Measurements from ENCODE around the gene SLC25A18. TPM values are rescaled to one million over a fixed set of nuclear protein-coding genes. Genes with fewer than 3 reads are reported as not detected.

Gene SLC25A18
- total RNA-seq, 5 donors from 2014 or later (not counting 1 experiment from before 2014, with no cell fraction given) = not detected

DNA sequence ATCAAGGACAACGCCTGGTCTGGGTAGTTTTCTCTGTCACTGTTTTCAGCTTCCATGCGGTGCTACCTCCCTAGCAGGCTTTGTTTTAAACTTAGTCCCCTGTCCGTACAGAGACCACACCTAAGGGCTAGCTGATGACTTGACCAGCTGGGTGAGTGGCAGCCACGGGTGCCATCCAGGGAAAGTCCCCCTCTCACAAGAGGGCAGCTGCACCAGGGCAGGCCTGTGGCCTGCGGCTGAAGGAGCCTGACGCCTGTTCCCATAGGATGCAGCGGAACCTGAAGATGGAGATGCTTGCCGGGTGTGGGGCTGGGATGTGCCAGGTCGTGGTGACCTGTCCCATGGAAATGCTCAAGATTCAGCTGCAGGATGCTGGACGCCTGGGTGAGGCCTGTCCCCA is 19.9 kb downstream of the SLC25A18 start:
- no peaks in the 10 kb centered on the region for H3K4me1 ChIP-seq (ENCODE audit: control insufficient read depth in 1 of 2, extremely low read depth in 1 of 2, insufficient read depth in 2 of 2, low read length in 2 of 2)
- DNase-seq = no peak
- no peaks in the 10 kb centered on the region for H3K4me1 Mint-ChIP-seq
- H3K4me3 Mint-ChIP-seq = no peak overlapping the region
- no peaks in the 10 kb centered on the region for H3K27me3 Mint-ChIP-seq
- ChIA-PET CTCF (no interaction called here), POLR2A (no interaction called here)
- H3K9me3 Mint-ChIP-seq = no peaks in the 10 kb centered on the region
- H3K36me3 Mint-ChIP-seq = no peaks in the 10 kb centered on the region
- H3K27ac ChIP-seq (ENCODE audit: low read length) = no peak overlapping the region
- peaks cover 0 to 14% of the 10 kb centered on the region in 2 experiments for H3K27me3 ChIP-seq (replicated peaks in 1 of 2; ENCODE audit: control insufficient read depth in 2 of 2, extremely low read depth in 1 of 2, insufficient read depth in 2 of 2, low read length in 1 of 2)
- WGBS (ENCODE audit: insufficient coverage) = 90% methylated on average over 7 of the region's 10 CpGs
- ATAC-seq (replicated peaks in 1 of 4) = no peak
- H3K36me3 ChIP-seq (ENCODE audit: control insufficient read depth in 2 of 2, extremely low read depth in 1 of 2, insufficient read depth in 1 of 2, low read length in 1 of 2) = no peaks in the 10 kb centered on the region
- H3K9me3 ChIP-seq = no peaks in the 10 kb centered on the region
- H3K27ac Mint-ChIP-seq = no peak overlapping the region
- H3K4me3 ChIP-seq (ENCODE audit: control insufficient read depth in 1 of 2, extremely low read depth in 1 of 2, low read length in 1 of 2) = no peak overlapping the region

DNA sequence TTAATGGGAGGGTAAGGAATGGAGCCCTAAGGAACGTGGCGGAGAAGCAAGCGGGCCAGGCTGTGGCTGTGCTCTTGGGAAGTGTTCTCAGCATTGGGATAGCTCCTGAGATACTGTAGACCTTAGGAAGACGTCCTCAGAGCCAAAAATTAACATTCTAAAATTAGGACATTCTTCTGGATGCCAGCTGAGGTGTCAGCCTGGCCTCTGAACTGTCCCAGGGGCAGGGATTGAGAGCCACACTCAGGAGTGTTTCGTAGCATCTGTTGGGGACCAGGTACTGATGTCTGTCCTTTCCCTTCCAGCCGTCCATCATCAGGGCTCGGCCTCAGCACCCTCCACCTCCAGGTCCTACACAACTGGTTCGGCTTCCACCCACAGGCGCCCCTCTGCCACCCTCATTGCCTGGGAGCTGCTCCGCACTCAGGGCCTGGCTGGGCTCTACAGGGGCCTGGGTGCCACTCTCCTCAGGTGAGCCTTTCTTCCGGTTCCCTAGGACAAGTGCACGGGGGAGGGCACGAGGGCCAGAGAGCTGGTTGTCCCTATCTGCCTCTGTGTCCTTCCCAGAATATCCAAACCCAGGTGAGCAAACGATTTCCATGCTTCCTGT is 23.6 kb downstream of the SLC25A18 start:
- 86% methylated on average over 13 of the region's 14 CpGs for WGBS (ENCODE audit: insufficient coverage)
- Histone ChIP-seq H3K9me3 (no peaks in the 10 kb centered on the region), H3K4me1 (ENCODE audit: control insufficient read depth in 1 of 2, extremely low read depth in 1 of 2, insufficient read depth in 2 of 2, low read length in 2 of 2) (no peaks in the 10 kb centered on the region), H3K36me3 (ENCODE audit: control insufficient read depth in 2 of 2, extremely low read depth in 1 of 2, insufficient read depth in 1 of 2, low read length in 1 of 2) (peaks cover 2 to 11% of the 10 kb centered on the region in 2 donors), H3K27me3 (replicated peaks in 1 of 2; ENCODE audit: control insufficient read depth in 2 of 2, extremely low read depth in 1 of 2, insufficient read depth in 2 of 2, low read length in 1 of 2) (peaks cover 0 to 6% of the 10 kb centered on the region in 2 experiments), H3K27ac (ENCODE audit: low read length) (no peak overlapping the region), H3K4me3 (ENCODE audit: control insufficient read depth in 1 of 2, extremely low read depth in 1 of 2, low read length in 1 of 2) (no peak overlapping the region)
- ChIA-PET CTCF (interaction anchor here in 1 of 2 donors (0.6 kb wide), 1 partner anchor 41 kb away, joined by 3 read pairs; no protein-coding TSS in a partner anchor), POLR2A (no interaction called here)
- H3K4me1 Mint-ChIP-seq = no peaks in the 10 kb centered on the region
- H3K36me3 Mint-ChIP-seq = peaks cover 11% of the 10 kb centered on the region
- no peak for ATAC-seq (replicated peaks in 1 of 4)
- H3K27ac Mint-ChIP-seq = no peak overlapping the region
- H3K27me3 Mint-ChIP-seq = no peaks in the 10 kb centered on the region
- no peak overlapping the region for H3K4me3 Mint-ChIP-seq
- no peak for DNase-seq
- H3K9me3 Mint-ChIP-seq = no peaks in the 10 kb centered on the region

DNA sequence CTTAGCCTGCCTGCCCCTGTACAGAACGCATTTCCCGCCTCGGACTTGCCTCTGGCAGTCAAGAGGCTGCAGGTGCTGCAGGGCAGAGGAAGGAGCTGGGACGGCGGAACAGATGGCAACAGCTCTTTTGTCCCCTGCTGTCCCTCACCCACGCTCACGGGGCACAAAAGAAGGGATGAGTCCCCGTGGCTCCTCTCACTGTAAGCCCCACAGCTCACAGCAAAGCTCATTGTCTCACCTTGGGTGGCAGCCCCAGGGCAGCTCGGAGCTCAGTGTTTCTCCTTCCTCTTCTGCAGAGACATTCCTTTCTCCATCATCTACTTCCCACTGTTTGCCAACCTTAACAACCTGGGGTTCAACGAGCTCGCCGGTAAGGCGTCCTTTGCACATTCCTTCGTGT is 24.3 kb downstream of the SLC25A18 start:
- Mint-ChIP-seq H3K36me3 (peaks cover 17% of the 10 kb centered on the region), H3K9me3 (no peaks in the 10 kb centered on the region), H3K4me1 (no peaks in the 10 kb centered on the region), H3K4me3 (no peak overlapping the region), H3K27ac (no peak overlapping the region), H3K27me3 (no peaks in the 10 kb centered on the region)
- Histone ChIP-seq H3K36me3 (ENCODE audit: control insufficient read depth in 2 of 2, extremely low read depth in 1 of 2, insufficient read depth in 1 of 2, low read length in 1 of 2) (peaks cover 8 to 18% of the 10 kb centered on the region in 2 donors), H3K27me3 (replicated peaks in 1 of 2; ENCODE audit: control insufficient read depth in 2 of 2, extremely low read depth in 1 of 2, insufficient read depth in 2 of 2, low read length in 1 of 2) (peaks cover 0 to 3% of the 10 kb centered on the region in 2 experiments), H3K4me1 (ENCODE audit: control insufficient read depth in 1 of 2, extremely low read depth in 1 of 2, insufficient read depth in 2 of 2, low read length in 2 of 2) (no peaks in the 10 kb centered on the region), H3K4me3 (ENCODE audit: control insufficient read depth in 1 of 2, extremely low read depth in 1 of 2, low read length in 1 of 2) (no peak overlapping the region), H3K27ac (ENCODE audit: low read length) (no peak overlapping the region), H3K9me3 (no peaks in the 10 kb centered on the region)
- ChIA-PET CTCF (interaction anchor here in 1 of 2 donors (0.6 kb wide), 1 partner anchor 40 kb away, joined by 3 read pairs; no protein-coding TSS in a partner anchor), POLR2A (no interaction called here)
- ATAC-seq (replicated peaks in 1 of 4) = no peak
- no peak for DNase-seq
- 95% methylated on average over 9 of the region's 14 CpGs for WGBS (ENCODE audit: insufficient coverage)

DNA sequence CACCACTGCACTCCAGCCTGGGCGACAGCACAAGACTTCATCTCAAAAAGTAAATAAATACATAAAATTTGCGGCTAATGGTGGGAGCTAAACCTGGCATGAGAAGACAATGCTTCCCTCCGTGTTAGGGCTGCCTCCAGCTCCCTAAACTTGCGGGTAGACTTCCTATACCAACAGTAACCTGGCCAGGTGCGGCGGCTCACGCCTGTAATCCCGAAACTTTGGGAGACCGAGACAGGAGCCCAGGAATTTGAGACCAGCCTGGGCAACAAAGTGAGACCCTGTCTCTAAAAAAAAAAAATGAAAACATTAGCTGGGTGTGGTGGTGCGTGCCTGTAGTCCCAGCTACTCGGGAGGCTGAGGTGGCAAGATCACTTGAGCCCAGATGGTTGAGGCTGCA is 25.3 kb downstream of the SLC25A18 start:
- no peak overlapping the region for H3K27ac Mint-ChIP-seq
- no peaks in the 10 kb centered on the region for H3K4me1 ChIP-seq (ENCODE audit: control insufficient read depth in 1 of 2, extremely low read depth in 1 of 2, insufficient read depth in 2 of 2, low read length in 2 of 2)
- H3K27me3 ChIP-seq (replicated peaks in 1 of 2; ENCODE audit: control insufficient read depth in 2 of 2, extremely low read depth in 1 of 2, insufficient read depth in 2 of 2, low read length in 1 of 2) = no peaks in the 10 kb centered on the region
- H3K27ac ChIP-seq (ENCODE audit: low read length) = no peak overlapping the region
- no peaks in the 10 kb centered on the region for H3K4me1 Mint-ChIP-seq
- no peak for ATAC-seq (replicated peaks in 1 of 4)
- CTCF ChIA-PET = no interaction called here
- peaks cover 25% of the 10 kb centered on the region for H3K36me3 Mint-ChIP-seq
- H3K4me3 ChIP-seq (ENCODE audit: control insufficient read depth in 1 of 2, extremely low read depth in 1 of 2, low read length in 1 of 2) = no peak overlapping the region
- H3K36me3 ChIP-seq (ENCODE audit: control insufficient read depth in 2 of 2, extremely low read depth in 1 of 2, insufficient read depth in 1 of 2, low read length in 1 of 2) = peaks cover 11 to 25% of the 10 kb centered on the region in 2 donors
- WGBS (ENCODE audit: insufficient coverage) = 100% methylated on average over 4 of the region's 11 CpGs
- H3K9me3 Mint-ChIP-seq = no peaks in the 10 kb centered on the region
- H3K27me3 Mint-ChIP-seq = no peaks in the 10 kb centered on the region
- no peaks in the 10 kb centered on the region for H3K9me3 ChIP-seq
- DNase-seq = no peak
- POLR2A ChIA-PET = interaction anchor here in 1 of 2 donors (0.6 kb wide), 1 partner anchor 43 kb away, joined by 4 read pairs; no protein-coding TSS in a partner anchor
- no peak overlapping the region for H3K4me3 Mint-ChIP-seq

DNA sequence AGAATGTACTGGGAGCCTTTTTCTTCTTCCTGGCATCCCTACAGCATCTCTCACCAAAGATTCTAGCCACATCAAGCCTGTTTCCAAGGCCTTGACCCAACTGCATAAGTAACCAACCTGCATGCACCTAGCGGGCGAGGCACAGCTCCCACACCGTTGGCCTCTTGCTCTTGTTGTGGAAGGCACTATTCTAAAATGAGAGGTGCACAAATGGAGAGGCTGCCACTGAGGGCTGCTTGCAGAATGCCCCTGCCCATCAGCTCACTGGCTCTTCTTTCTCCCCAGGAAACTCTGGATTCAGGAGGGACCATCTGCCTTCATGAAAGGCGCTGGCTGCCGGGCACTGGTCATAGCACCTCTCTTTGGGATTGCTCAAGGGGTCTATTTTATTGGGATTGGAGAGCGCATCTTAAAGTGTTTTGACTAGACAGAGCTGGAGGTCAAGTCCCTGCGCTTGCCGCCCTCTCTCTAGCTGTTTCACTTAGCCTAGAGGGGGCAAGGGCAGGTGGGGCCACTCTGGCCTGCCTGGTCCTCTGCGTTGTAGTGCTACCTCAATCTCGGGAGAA is 26.6 kb downstream of the SLC25A18 start:
- 88% methylated on average over 5 of the region's 10 CpGs for WGBS (ENCODE audit: insufficient coverage)
- DNase-seq (no peak), ATAC-seq (replicated peaks in 1 of 4) (no peak)
- Histone ChIP-seq H3K4me3 (ENCODE audit: control insufficient read depth in 1 of 2, extremely low read depth in 1 of 2, low read length in 1 of 2) (no peak overlapping the region), H3K9me3 (no peaks in the 10 kb centered on the region), H3K4me1 (ENCODE audit: control insufficient read depth in 1 of 2, extremely low read depth in 1 of 2, insufficient read depth in 2 of 2, low read length in 2 of 2) (no peaks in the 10 kb centered on the region), H3K27me3 (replicated peaks in 1 of 2; ENCODE audit: control insufficient read depth in 2 of 2, extremely low read depth in 1 of 2, insufficient read depth in 2 of 2, low read length in 1 of 2) (no peaks in the 10 kb centered on the region), H3K27ac (ENCODE audit: low read length) (no peak overlapping the region), H3K36me3 (ENCODE audit: control insufficient read depth in 2 of 2, extremely low read depth in 1 of 2, insufficient read depth in 1 of 2, low read length in 1 of 2) (peaks cover 11 to 37% of the 10 kb centered on the region in 2 donors)
- Mint-ChIP-seq H3K36me3 (peaks cover 34% of the 10 kb centered on the region), H3K4me3 (no peak overlapping the region), H3K4me1 (peaks cover 0 to 4% (median 0%) of the 10 kb centered on the region in 3 donors), H3K27ac (no peak overlapping the region), H3K27me3 (no peaks in the 10 kb centered on the region), H3K9me3 (no peaks in the 10 kb centered on the region)
- ChIA-PET POLR2A (no interaction called here), CTCF (no interaction called here)

DNA sequence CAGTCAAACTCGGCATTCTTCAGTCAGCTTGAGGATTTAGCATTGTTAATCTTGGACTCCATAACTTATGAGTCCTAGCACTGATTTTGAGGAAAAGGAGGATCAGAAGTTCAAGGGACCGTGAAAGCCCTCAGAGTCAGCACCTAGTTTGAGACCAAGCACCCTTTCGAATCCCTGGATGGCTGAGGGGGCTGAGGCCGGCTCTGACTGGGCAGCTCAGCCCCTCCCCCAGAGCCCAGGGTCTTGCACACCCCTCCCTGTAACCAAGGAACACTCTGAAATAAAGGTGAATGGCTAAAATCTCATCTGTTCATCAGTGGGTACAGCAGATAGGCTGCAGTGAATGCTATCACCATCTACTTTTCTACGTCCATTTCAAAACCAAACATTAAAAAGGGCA is 27.3 kb downstream of the SLC25A18 start:
- H3K27me3 ChIP-seq (replicated peaks in 1 of 2; ENCODE audit: control insufficient read depth in 2 of 2, extremely low read depth in 1 of 2, insufficient read depth in 2 of 2, low read length in 1 of 2) = no peaks in the 10 kb centered on the region
- ChIA-PET CTCF (no interaction called here), POLR2A (no interaction called here)
- Mint-ChIP-seq H3K27ac (no peak overlapping the region), H3K4me3 (no peak overlapping the region), H3K36me3 (peaks cover 34% of the 10 kb centered on the region), H3K9me3 (no peaks in the 10 kb centered on the region), H3K4me1 (peaks cover 0 to 4% (median 0%) of the 10 kb centered on the region in 3 donors), H3K27me3 (no peaks in the 10 kb centered on the region)
- H3K9me3 ChIP-seq = no peaks in the 10 kb centered on the region
- DNase-seq = no peak
- H3K4me1 ChIP-seq (ENCODE audit: control insufficient read depth in 1 of 2, extremely low read depth in 1 of 2, insufficient read depth in 2 of 2, low read length in 2 of 2) = no peaks in the 10 kb centered on the region
- ATAC-seq (replicated peaks in 1 of 4) = no peak
- WGBS (ENCODE audit: insufficient coverage) = 100% methylated on average over 1 of the region's 5 CpGs
- H3K27ac ChIP-seq (ENCODE audit: low read length) = no peak overlapping the region
- H3K36me3 ChIP-seq (ENCODE audit: control insufficient read depth in 2 of 2, extremely low read depth in 1 of 2, insufficient read depth in 1 of 2, low read length in 1 of 2) = peaks cover 11 to 43% of the 10 kb centered on the region in 2 donors
- H3K4me3 ChIP-seq (ENCODE audit: control insufficient read depth in 1 of 2, extremely low read depth in 1 of 2, low read length in 1 of 2) = no peak overlapping the region

Measured in T-cell (primary cell).